HepG2 (cell line): ENCODE data around the gene PSMA7. TPM values are rescaled to one million over a fixed set of nuclear protein-coding genes. Genes with fewer than 3 reads are reported as not detected.

Source experiments
- AGO1 ChIP-seq: fragments of 200-400 bp; formaldehyde crosslinking; IDR thresholded peaks from 2 replicates; pipeline ENCODE4 v1.6.1; 2017; ENCODE audit warnings: mild to moderate bottlenecking, low read depth, low read length, moderate library complexity; ENCODE audit not compliant: poor library complexity, severe bottlenecking
- FOXA1 ChIP-seq, 2 experiments: fragments of 450-650 bp in 1 of 2; sonication (generic) in 1 of 2; formaldehyde crosslinking in 1 of 2; IDR thresholded peaks; 2 replicates each; pipeline versions ENCODE4 v1.4.0 to v1.6.1; 2016 to 2020; ENCODE audit warnings: missing genetic modification reagents in 1 of 2
- GLI4 ChIP-seq: sonication (generic); formaldehyde crosslinking; IDR thresholded peaks from 2 replicates; pipeline ENCODE4 v1.5.1; 2020; ENCODE audit warnings: missing genetic modification reagents, mild to moderate bottlenecking, moderate library complexity, borderline replicate concordance
- HDAC1 ChIP-seq: sonication (generic); formaldehyde crosslinking; IDR thresholded peaks from 2 replicates; pipeline ENCODE4 v1.5.1; 2020; ENCODE audit warnings: mild to moderate bottlenecking, missing genetic modification reagents
- LCORL ChIP-seq, 2 experiments: fragments of 450-650 bp in 1 of 2; sonication (generic) in 1 of 2; formaldehyde crosslinking in 1 of 2; IDR thresholded peaks; 2 replicates each; pipeline versions ENCODE4 v1.5.0 to v1.6.1; 2017 to 2020; ENCODE audit warnings: antibody characterized with exemption in 1 of 2, missing genetic modification reagents in 1 of 2
- MXD4 ChIP-seq: IDR thresholded peaks from 2 replicates; pipeline ENCODE4 v1.6.1; 2016; ENCODE audit warnings: mild to moderate bottlenecking, missing biosample characterization, missing genetic modification reagents
- NR2F2 ChIP-seq: IDR thresholded peaks from 2 replicates; pipeline ENCODE4 v1.6.1; 2012; ENCODE audit warnings: low read depth, inconsistent platforms, borderline replicate concordance
- PAF1 ChIP-seq: IDR thresholded peaks from 2 replicates; pipeline ENCODE4 v1.6.1; 2016; ENCODE audit warnings: missing genetic modification reagents, missing compliant biosample characterization
- RXRA ChIP-seq: sonication (generic); formaldehyde crosslinking; IDR thresholded peaks from 2 replicates; pipeline ENCODE4 v1.5.1; 2020; ENCODE audit warnings: missing genetic modification reagents
- RXRB ChIP-seq: IDR thresholded peaks from 2 replicates; pipeline ENCODE4 v1.6.1; 2016; ENCODE audit warnings: borderline replicate concordance, missing genetic modification reagents, missing compliant biosample characterization
- SYNCRIP ChIP-seq: fragments of 200-400 bp; formaldehyde crosslinking; IDR thresholded peaks from 2 replicates; pipeline ENCODE4 v1.6.1; 2018; ENCODE audit warnings: mild to moderate bottlenecking, low read depth, low read length; ENCODE audit not compliant: insufficient read depth
- ZFP37 ChIP-seq: sonication (generic); formaldehyde crosslinking; IDR thresholded peaks from 2 replicates; pipeline ENCODE4 v1.4.0; 2020; ENCODE audit warnings: missing genetic modification reagents, borderline replicate concordance
- ZNF3 ChIP-seq: IDR thresholded peaks from 2 replicates; pipeline ENCODE4 v1.7.0; 2017; ENCODE audit warnings: inconsistent platforms
- ZNF33B ChIP-seq: sonication (generic); formaldehyde crosslinking; IDR thresholded peaks from 2 replicates; pipeline ENCODE4 v1.5.1; 2020; ENCODE audit warnings: mild to moderate bottlenecking, missing genetic modification reagents
- ZNF572 ChIP-seq: sonication (generic); formaldehyde crosslinking; IDR thresholded peaks from 2 replicates; pipeline ENCODE4 v1.5.1; 2020; ENCODE audit warnings: mild to moderate bottlenecking, missing genetic modification reagents
- ZNF687 ChIP-seq: sonication (generic); formaldehyde crosslinking; IDR thresholded peaks from 2 replicates; pipeline ENCODE4 v1.5.1; 2020; ENCODE audit warnings: mild to moderate bottlenecking, missing genetic modification reagents, moderate library complexity
- ZSCAN29 ChIP-seq: sonication (generic); formaldehyde crosslinking; conservative IDR thresholded peaks from 2 replicates; pipeline ENCODE4 v1.4.0; 2020; ENCODE audit warnings: mild to moderate bottlenecking, missing genetic modification reagents
- polyA plus RNA-seq, 8 experiments: library from polyadenylated mRNA; depleted of rRNA in 3 of 8; stranded (reverse) in 7 of 8; unstranded in 1 of 8; fragments of >200 nt; fragmentation: Illumina TruSeq in 4 of 8; extraction: Trizol in 4 of 8; gene quantifications; 2 replicates each; pipeline versions ENCODE4 v1.2.1 to v1.2.3, GENCODE V29; 2011 to 2016; ENCODE audit warnings: low read depth in 4 of 8, missing spikeins in 1 of 8, mixed read lengths in 1 of 8; ENCODE audit not compliant: insufficient read depth in 1 of 8
- total RNA-seq, 5 experiments: library from RNA; depleted of rRNA; stranded (reverse); fragments of >200 nt; fragmentation: Illumina TruSeq; extraction: Trizol; gene quantifications; 2 replicates each; pipeline ENCODE4 v1.2.3, GENCODE V29; 2016; ENCODE audit warnings: low read depth in 1 of 5
- TF ChIP-seq, protein P1 (sequence below): IDR thresholded peaks from 2 replicates; pipeline ENCODE4 v1.6.1; 2016; ENCODE audit warnings: low read depth, control low read depth
- TF ChIP-seq, protein P2 (sequence below): IDR thresholded peaks from 2 replicates; pipeline ENCODE4 v1.4.0; 2020; ENCODE audit warnings: mild to moderate bottlenecking, missing genetic modification reagents

The PSMA7 gene
- total and polyA plus RNA-seq, 2 of the 13 experiments (the other 11 are each of a cell fraction or from before 2014, with no cell fraction given): 531 to 631 TPM

- TF ChIP-seq LCORL (IDR thresholded peaks at IDR 0.05) (no peak), LCORL (CRISPR knock-in tag; IDR thresholded peaks at IDR 0.05) (peak; percentile 72; the same call in 1 of the 2 replicates), SYNCRIP (no peak), ZNF33B (peak; percentile 94; the same call in 1 of the 2 replicates), ZSCAN29 (CRISPR knock-in tag) (no peak), HDAC1 (CRISPR knock-in tag) (peak; percentile 81), ZNF572 (CRISPR knock-in tag) (peak; percentile 74), MXD4 (CRISPR knock-in tag) (0 out of 2 replicates have a peak, but pooled peaks have one; percentile 31), FOXA1 (IDR thresholded peaks at IDR 0.05) (no peak), FOXA1 (CRISPR knock-in tag; IDR thresholded peaks at IDR 0.05) (no peak), GLI4 (0 out of 2 replicates have a peak, but pooled peaks have one; percentile 65), RXRA (CRISPR knock-in tag) (no peak), RXRB (CRISPR knock-in tag) (peak; percentile 75), NR2F2 (no peak; the same call in 1 of the 2 replicates), ZNF3 (CRISPR knock-in tag) (no peak), PAF1 (no peak), AGO1 (peak; percentile 38), ZFP37 (CRISPR knock-in tag) (no peak), ZNF687 (CRISPR knock-in tag) (peak; percentile 74)
- TF ChIP-seq, protein P1, sequence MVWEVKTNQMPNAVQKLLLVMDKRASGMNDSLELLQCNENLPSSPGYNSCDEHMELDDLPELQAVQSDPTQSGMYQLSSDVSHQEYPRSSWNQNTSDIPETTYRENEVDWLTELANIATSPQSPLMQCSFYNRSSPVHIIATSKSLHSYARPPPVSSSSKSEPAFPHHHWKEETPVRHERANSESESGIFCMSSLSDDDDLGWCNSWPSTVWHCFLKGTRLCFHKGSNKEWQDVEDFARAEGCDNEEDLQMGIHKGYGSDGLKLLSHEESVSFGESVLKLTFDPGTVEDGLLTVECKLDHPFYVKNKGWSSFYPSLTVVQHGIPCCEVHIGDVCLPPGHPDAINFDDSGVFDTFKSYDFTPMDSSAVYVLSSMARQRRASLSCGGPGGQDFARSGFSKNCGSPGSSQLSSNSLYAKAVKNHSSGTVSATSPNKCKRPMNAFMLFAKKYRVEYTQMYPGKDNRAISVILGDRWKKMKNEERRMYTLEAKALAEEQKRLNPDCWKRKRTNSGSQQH (CRISPR knock-in tag): peak; percentile 18
- TF ChIP-seq, protein P2, sequence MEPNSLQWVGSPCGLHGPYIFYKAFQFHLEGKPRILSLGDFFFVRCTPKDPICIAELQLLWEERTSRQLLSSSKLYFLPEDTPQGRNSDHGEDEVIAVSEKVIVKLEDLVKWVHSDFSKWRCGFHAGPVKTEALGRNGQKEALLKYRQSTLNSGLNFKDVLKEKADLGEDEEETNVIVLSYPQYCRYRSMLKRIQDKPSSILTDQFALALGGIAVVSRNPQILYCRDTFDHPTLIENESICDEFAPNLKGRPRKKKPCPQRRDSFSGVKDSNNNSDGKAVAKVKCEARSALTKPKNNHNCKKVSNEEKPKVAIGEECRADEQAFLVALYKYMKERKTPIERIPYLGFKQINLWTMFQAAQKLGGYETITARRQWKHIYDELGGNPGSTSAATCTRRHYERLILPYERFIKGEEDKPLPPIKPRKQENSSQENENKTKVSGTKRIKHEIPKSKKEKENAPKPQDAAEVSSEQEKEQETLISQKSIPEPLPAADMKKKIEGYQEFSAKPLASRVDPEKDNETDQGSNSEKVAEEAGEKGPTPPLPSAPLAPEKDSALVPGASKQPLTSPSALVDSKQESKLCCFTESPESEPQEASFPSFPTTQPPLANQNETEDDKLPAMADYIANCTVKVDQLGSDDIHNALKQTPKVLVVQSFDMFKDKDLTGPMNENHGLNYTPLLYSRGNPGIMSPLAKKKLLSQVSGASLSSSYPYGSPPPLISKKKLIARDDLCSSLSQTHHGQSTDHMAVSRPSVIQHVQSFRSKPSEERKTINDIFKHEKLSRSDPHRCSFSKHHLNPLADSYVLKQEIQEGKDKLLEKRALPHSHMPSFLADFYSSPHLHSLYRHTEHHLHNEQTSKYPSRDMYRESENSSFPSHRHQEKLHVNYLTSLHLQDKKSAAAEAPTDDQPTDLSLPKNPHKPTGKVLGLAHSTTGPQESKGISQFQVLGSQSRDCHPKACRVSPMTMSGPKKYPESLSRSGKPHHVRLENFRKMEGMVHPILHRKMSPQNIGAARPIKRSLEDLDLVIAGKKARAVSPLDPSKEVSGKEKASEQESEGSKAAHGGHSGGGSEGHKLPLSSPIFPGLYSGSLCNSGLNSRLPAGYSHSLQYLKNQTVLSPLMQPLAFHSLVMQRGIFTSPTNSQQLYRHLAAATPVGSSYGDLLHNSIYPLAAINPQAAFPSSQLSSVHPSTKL (CRISPR knock-in tag): peak; percentile 85
Observed at GRCh38 chr20:62119591-62120364, 23.4 kb downstream of the PSMA7 start (continued).
